Body of pancreas (tissue), 4 donors: ENCODE data around the gene SUDS3. TPM values are rescaled to one million over a fixed set of nuclear protein-coding genes. Genes with fewer than 3 reads are reported as not detected.

Experiments
- ATAC-seq: fragments of 150-250 bp; one replicate; pipeline ENCODE4 v1.9.1; 2016
- DNase-seq, 4 donors: peaks; one replicate each; pipeline ENCODE4 v3.0.0-alpha.2; 2019
- H3K27ac ChIP-seq, 4 donors: fragments of 200-600 bp; sonication (generic); 1 replicate in 3 of 4; 2 replicates in 1 of 4; pipeline versions ENCODE4 v1.5.1 to v1.6.1; 2016 to 2019; ENCODE audit warnings: mild to moderate bottlenecking in 1 of 4, mixed read lengths in 1 of 4, moderate library complexity in 1 of 4
- H3K27me3 ChIP-seq, 2 donors: fragments of 200-600 bp; sonication (generic); one replicate each; pipeline ENCODE4 v1.6.0; 2016; ENCODE audit warnings: mild to moderate bottlenecking in 1 of 2
- H3K36me3 ChIP-seq, 2 donors: fragments of 200-600 bp; sonication (generic); replicated peaks in 1 of 2; 2 replicates each; pipeline ENCODE4 v1.5.1; 2016; ENCODE audit warnings: low read depth in 2 of 2; ENCODE audit not compliant: insufficient read depth in 1 of 2
- H3K4me1 ChIP-seq: fragments of 200-600 bp; sonication (generic); one replicate; pipeline ENCODE4 v1.6.0; 2016
- H3K4me3 ChIP-seq, 2 donors: fragments of 200-600 bp; sonication (generic); 1 replicate in 1 of 2; 2 replicates in 1 of 2; pipeline ENCODE4 v1.5.1; 2016 to 2019
- H3K9me3 ChIP-seq, 3 donors: fragments of 200-600 bp; sonication (generic); 1 replicate in 2 of 3; 2 replicates in 1 of 3; pipeline ENCODE4 v1.5.1; 2016
- CTCF ChIP-seq, 7 experiments: fragments of 450-650 bp in 4 of 7; fragments of 200-600 bp in 3 of 7; sonication (generic) in 3 of 7; IDR thresholded peaks; one replicate each; pipeline ENCODE4 v1.5.1; 2016 to 2019; ENCODE audit warnings: antibody characterized with exemption in 7 of 7
- POLR2A ChIP-seq, 3 donors: fragments of 450-650 bp; IDR thresholded peaks; one replicate each; pipeline ENCODE4 v1.6.1; 2016; ENCODE audit warnings: antibody characterized with exemption in 3 of 3, mild to moderate bottlenecking in 2 of 3
- WGBS, 2 donors: methylation state at CpG; one replicate each; pipeline ENCODE4 v1.1.5; 2017; 5-methylcytosine and 5-hydroxymethylcytosine counted together
- intact Hi-C: fragments of 100-400 bp; cut with DNase I; formaldehyde crosslinking; loops from one replicate; pipeline ENCODE4 v1.15.1; 2023
- total RNA-seq, 2 donors: library from RNA; depleted of rRNA; stranded (reverse); fragments of >200 nt; gene quantifications; one replicate each; pipeline ENCODE4 v1.1.0, GENCODE V29; 2016

The SUDS3 gene
- 10 to 100 TPM; 30.3 to 35.5 TPM for total RNA-seq

- no peaks in the 10 kb centered on the region for H3K27me3 ChIP-seq
- DNase-seq (peak; percentile 91 to 96 (median 94)), ATAC-seq (peak; percentile 59)
- peaks cover 37% of the 10 kb centered on the region for H3K4me1 ChIP-seq
- H3K36me3 ChIP-seq: peaks cover 0 to 2% of the 10 kb centered on the region in 2 donors
- peak; percentile 91 to 99 (median 98) for TF ChIP-seq CTCF (IDR thresholded peaks at IDR 0.05)
- peak in 2 of 3 donors; percentile 47 to 66 for TF ChIP-seq POLR2A (IDR thresholded peaks at IDR 0.05)
- 0% methylated on average over 6 to 102 of the region's 102 CpGs for WGBS, 2 donors
- intact Hi-C loops: loop anchor here (10.0 kb wide), 1 partner anchor 202 kb away; no protein-coding TSS in a partner anchor
- no peaks in the 10 kb centered on the region for H3K9me3 ChIP-seq
- H3K4me3 ChIP-seq: peak within 1 kb of the TSS; percentile 57 to 100
- H3K27ac ChIP-seq: peak within 1 kb of the TSS; percentile 92 to 99 (median 95)
These were observed at the start of gene SUDS3 for GRCh38 chr12:118376089-118377020. TSS of gene SUDS3 (plus strand) at chr12:118376555. CDS start at chr12:118376692, 137 bp downstream.

GRCh38 chr12:118326991-118327390, 49.4 kb upstream of the SUDS3 start:
- H3K4me3 ChIP-seq: no peak overlapping the region
- intact Hi-C loops: no loop called here

GRCh38 chr12:118327391-118327790, 49.0 kb upstream of the SUDS3 start:
- intact Hi-C loops: no loop called here
- no peak overlapping the region for H3K27ac ChIP-seq
- H3K27me3 ChIP-seq: no peaks in the 10 kb centered on the region
- ATAC-seq (no peak), DNase-seq (no peak)
- no peak for TF ChIP-seq POLR2A (IDR thresholded peaks at IDR 0.05)
- no peak for TF ChIP-seq CTCF (IDR thresholded peaks at IDR 0.05)
- no peaks in the 10 kb centered on the region for H3K36me3 ChIP-seq
- no peak overlapping the region for H3K4me3 ChIP-seq
- H3K9me3 ChIP-seq: no peaks in the 10 kb centered on the region
- peaks cover 9% of the 10 kb centered on the region for H3K4me1 ChIP-seq

More at GRCh38 chr12:118326991-118327390, 49.4 kb upstream of the SUDS3 start:
- Histone ChIP-seq H3K27me3 (no peaks in the 10 kb centered on the region), H3K9me3 (no peaks in the 10 kb centered on the region), H3K27ac (no peak overlapping the region), H3K36me3 (no peaks in the 10 kb centered on the region), H3K4me1 (peaks cover 9% of the 10 kb centered on the region)
- no peak for DNase-seq
- TF ChIP-seq POLR2A (IDR thresholded peaks at IDR 0.05) (no peak), CTCF (IDR thresholded peaks at IDR 0.05) (no peak)
- ATAC-seq: no peak

- intact Hi-C loops: no loop called here
- no peak for ATAC-seq
- H3K4me3 ChIP-seq: no peak overlapping the region
- no peaks in the 10 kb centered on the region for H3K36me3 ChIP-seq
- H3K27ac ChIP-seq: no peak overlapping the region
- no peaks in the 10 kb centered on the region for H3K27me3 ChIP-seq
- H3K4me1 ChIP-seq: peaks cover 14% of the 10 kb centered on the region
- 69 to 81% methylated on average over 3 of the region's 3 CpGs for WGBS, 2 donors
- TF ChIP-seq POLR2A (IDR thresholded peaks at IDR 0.05) (no peak), CTCF (IDR thresholded peaks at IDR 0.05) (no peak)
- no peaks in the 10 kb centered on the region for H3K9me3 ChIP-seq
- DNase-seq: no peak
These were observed 47.6 kb upstream of the SUDS3 start for GRCh38 chr12:118328486-118329330.
